Breast epithelium (tissue), 4 donors: ENCODE measurements around the gene ASL. TPM values are rescaled to one million over a fixed set of nuclear protein-coding genes. Genes with fewer than 3 reads are reported as not detected.
"Not testable (repeated sequence)": the region's sequence is repeated elsewhere in the genome, so short reads cannot be mapped to it uniquely, and the experiment has no call there.

Experiments
- DNase-seq, 2 donors: peaks; one replicate each; pipeline ENCODE4 v3.0.0-alpha.2; 2019; ENCODE audit warnings: low spot score in 2 of 2
- H3K27ac ChIP-seq, 2 donors: fragments of 200-600 bp; sonication (generic) in 1 of 2; one replicate each; pipeline ENCODE4 v1.5.1; 2016 to 2019; ENCODE audit warnings: mild to moderate bottlenecking in 1 of 2
- H3K27me3 ChIP-seq, 2 donors: fragments of 200-600 bp; sonication (generic) in 1 of 2; one replicate each; pipeline versions ENCODE4 v1.5.1 to v1.6.0; 2017 to 2019; ENCODE audit warnings: control low read depth in 1 of 2, mild to moderate bottlenecking in 1 of 2
- H3K36me3 ChIP-seq: fragments of 200-600 bp; one replicate; pipeline ENCODE4 v1.5.1; 2019
- H3K4me1 ChIP-seq, 2 donors: fragments of 200-600 bp; sonication (generic); one replicate each; pipeline ENCODE4 v1.5.1; 2016 to 2019; ENCODE audit warnings: control low read depth in 1 of 2
- H3K4me3 ChIP-seq, 3 donors: fragments of 200-600 bp; sonication (generic); 1 replicate in 2 of 3; 2 replicates in 1 of 3; pipeline ENCODE4 v1.5.1; 2016 to 2019; ENCODE audit warnings: mild to moderate bottlenecking in 3 of 3, moderate library complexity in 2 of 3
- H3K9me3 ChIP-seq, 2 donors: fragments of 200-600 bp; sonication (generic) in 1 of 2; one replicate each; pipeline ENCODE4 v1.5.1; 2016 to 2019; ENCODE audit warnings: control low read depth in 1 of 2
- POLR2A ChIP-seq: fragments of 450-650 bp; IDR thresholded peaks from one replicate; pipeline ENCODE4 v1.6.1; 2016; ENCODE audit warnings: antibody characterized with exemption, mild to moderate bottlenecking, moderate library complexity
- POLR2AphosphoS5 ChIP-seq, 3 donors: sonication (generic); formaldehyde crosslinking; IDR thresholded peaks; one replicate each; pipeline ENCODE4 v1.6.1; 2017; ENCODE audit warnings: antibody characterized with exemption in 3 of 3
- intact Hi-C: fragments of 100-400 bp; cut with DNase I; formaldehyde crosslinking; loops from one replicate; pipeline ENCODE4 v1.15.1; 2023; ENCODE audit warnings: low total_unique reads
- total RNA-seq, 3 donors: library from RNA; depleted of rRNA; stranded (reverse); fragments of >200 nt; gene quantifications; one replicate each; pipeline ENCODE4 v1.1.0, GENCODE V29; 2016
- TF ChIP-seq, protein P1 (sequence below), 3 donors: fragments of 450-650 bp; IDR thresholded peaks; one replicate each; pipeline ENCODE4 v1.5.1; 2016 to 2017; ENCODE audit warnings: antibody characterized with exemption in 3 of 3, mild to moderate bottlenecking in 3 of 3, moderate library complexity in 3 of 3

ASL gene
- total RNA-seq, 3 donors from 2014 or later, result 31.9 to 39.8 (median 33.1) TPM

DNA sequence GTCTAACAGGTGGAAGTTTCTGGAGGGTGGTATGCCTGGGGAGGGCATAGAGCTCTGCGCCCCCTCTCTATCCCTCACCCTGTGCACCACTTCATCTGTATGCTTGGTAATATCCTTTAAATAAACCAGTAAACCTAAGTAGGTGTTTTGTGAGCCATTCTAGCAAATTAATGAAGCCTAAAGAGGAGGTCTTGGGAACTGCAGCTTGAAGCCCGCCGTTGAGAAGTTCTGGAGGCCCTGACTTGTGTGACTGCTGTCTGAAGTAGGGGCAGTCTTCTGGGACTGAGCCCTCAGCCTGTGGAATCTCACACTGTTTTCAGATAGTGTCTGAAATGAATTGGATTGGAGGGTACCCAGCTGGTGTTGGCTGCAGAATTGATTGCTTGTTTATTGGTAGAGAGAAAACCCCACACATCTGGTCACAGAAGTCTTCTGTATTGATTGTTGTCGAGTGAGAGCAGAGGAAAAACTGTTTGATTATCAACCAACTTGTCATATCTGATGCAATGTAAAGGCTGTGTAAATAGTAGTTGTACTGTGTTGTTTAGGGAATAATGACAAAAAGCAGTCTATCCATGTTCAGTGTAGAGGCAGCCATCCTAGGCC lies 43.7 kb downstream of the ASL start:
- TF ChIP-seq POLR2A (no peak), POLR2AphosphoS5 (IDR thresholded peaks at IDR 0.05) (no peak)
- TF ChIP-seq, protein P1, sequence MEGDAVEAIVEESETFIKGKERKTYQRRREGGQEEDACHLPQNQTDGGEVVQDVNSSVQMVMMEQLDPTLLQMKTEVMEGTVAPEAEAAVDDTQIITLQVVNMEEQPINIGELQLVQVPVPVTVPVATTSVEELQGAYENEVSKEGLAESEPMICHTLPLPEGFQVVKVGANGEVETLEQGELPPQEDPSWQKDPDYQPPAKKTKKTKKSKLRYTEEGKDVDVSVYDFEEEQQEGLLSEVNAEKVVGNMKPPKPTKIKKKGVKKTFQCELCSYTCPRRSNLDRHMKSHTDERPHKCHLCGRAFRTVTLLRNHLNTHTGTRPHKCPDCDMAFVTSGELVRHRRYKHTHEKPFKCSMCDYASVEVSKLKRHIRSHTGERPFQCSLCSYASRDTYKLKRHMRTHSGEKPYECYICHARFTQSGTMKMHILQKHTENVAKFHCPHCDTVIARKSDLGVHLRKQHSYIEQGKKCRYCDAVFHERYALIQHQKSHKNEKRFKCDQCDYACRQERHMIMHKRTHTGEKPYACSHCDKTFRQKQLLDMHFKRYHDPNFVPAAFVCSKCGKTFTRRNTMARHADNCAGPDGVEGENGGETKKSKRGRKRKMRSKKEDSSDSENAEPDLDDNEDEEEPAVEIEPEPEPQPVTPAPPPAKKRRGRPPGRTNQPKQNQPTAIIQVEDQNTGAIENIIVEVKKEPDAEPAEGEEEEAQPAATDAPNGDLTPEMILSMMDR (IDR thresholded peaks at IDR 0.05), result no peak
- H3K27me3 ChIP-seq, result no peaks in the 10 kb centered on the region
- H3K4me3 ChIP-seq, result peak overlapping the region in 1 of 3 donors; percentile 2
- H3K4me1 ChIP-seq, result no peaks in the 10 kb centered on the region
- intact Hi-C loops, result no loop called here
- H3K9me3 ChIP-seq, result no peaks in the 10 kb centered on the region
- no peaks in the 10 kb centered on the region for H3K36me3 ChIP-seq
- no peak for DNase-seq
- peak overlapping the region; percentile 9 to 75 for H3K27ac ChIP-seq

DNA sequence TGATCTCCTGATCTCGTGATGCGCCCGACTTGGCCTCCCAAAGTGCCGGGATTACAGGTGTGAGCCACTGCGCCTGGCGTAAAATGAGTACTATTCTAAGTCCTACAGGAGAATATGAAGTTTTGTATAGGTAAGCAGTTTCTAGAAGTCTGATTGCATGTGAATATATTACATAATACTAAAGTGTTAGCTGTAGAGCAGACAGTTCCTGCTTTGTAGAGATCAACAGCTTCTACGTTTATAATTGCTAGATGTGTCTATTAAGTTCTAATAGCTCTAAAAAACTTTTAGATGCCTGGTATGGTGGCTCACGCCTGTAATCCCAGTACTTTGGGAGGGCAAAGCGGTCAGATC lies 47.5 kb downstream of the ASL start:
- Histone ChIP-seq H3K4me1 (no peaks in the 10 kb centered on the region), H3K27ac (no peak overlapping the region), H3K27me3 (no peaks in the 10 kb centered on the region), H3K4me3 (no peak overlapping the region), H3K9me3 (no peaks in the 10 kb centered on the region), H3K36me3 (no peaks in the 10 kb centered on the region)
- intact Hi-C loops, result no loop called here
- TF ChIP-seq POLR2AphosphoS5 (IDR thresholded peaks at IDR 0.05) (no peak), POLR2A (no peak)
- TF ChIP-seq, protein P1 (IDR thresholded peaks at IDR 0.05), result no peak
- no peak for DNase-seq

DNA sequence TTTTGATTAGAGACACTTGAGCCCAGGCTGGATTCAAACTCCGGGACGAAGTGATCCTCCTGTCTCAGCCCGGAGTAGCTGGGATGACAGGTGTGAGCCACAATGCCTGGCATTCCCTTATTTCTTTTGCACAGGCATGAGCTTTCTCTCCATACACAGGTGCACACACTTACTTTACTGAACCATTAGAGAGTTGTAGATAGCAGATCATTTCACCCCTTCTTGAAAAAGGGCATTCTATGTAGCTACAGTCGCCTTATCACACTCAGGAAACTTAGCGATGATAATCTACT lies 48.9 kb downstream of the ASL start:
- H3K36me3 ChIP-seq, H3K27ac ChIP-seq, H3K27me3 ChIP-seq, DNase-seq, H3K4me1 ChIP-seq, H3K9me3 ChIP-seq, H3K4me3 ChIP-seq, intact Hi-C loops: not testable (repeated sequence)

DNA sequence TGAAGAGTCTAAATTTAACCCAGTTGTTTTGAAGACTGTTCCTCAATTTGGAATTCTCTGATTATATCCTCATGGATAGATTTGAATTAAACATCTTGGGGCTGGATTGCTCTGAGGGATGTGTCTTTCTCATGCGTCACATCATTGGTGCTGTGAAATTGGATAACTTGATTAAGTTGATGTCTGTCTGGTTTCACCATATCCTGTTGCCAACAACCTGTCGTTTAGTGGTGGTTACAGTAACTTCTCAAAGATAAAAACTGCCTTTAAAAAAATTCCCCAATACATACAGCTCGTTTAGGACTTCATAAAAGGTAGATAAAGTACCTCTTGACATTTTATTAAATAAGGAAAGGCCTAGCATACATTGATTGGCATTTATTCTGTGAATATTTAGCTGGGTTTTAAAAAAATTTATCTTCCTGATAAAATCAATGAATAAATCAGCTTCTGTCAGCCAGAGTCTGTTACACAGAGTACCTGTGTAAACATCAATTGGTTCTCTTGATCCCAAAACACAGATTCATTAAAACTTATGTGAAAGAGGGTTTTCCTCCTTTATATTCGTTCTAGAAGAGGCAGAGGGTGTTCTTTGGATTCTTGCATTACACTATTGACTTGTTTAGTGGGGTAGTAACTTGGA lies 49.6 kb downstream of the ASL start:
- no peak for DNase-seq
- Histone ChIP-seq H3K9me3 (no peaks in the 10 kb centered on the region), H3K27ac (peak overlapping the region; percentile 0 to 46), H3K4me1 (no peaks in the 10 kb centered on the region), H3K36me3 (no peaks in the 10 kb centered on the region), H3K4me3 (peak overlapping the region in 1 of 3 donors; percentile 3), H3K27me3 (no peaks in the 10 kb centered on the region)
- intact Hi-C loops, result no loop called here
- TF ChIP-seq, protein P1 (IDR thresholded peaks at IDR 0.05), result no peak
- TF ChIP-seq POLR2A (no peak), POLR2AphosphoS5 (IDR thresholded peaks at IDR 0.05) (no peak)

DNA sequence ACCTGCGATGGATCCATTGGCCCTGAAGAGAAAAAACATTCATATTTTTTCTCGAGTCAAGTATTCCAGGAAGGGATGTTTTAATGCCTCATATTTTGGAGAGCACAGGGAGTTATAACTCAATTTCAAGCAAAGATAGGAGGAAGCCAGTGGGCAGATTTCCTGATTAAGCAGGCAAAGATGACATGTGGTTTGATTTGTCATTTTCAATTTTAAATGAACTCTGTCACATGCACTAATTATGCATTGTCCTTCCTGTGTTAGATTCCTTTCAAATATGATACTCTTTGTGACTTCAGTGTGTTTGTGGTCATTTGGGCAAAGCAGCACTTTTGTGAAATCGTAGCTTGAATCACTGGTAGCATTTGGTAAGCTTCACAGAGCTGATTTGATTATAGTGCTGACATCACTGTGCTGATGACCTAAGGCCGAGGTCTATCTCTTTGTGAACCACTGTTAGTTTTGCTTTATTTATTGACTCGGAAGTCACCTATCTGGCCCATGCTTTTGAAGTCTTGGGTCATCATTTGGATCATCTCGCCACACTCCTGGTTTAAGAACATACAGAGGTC lies 50.2 kb downstream of the ASL start:
- H3K4me1 ChIP-seq, DNase-seq, H3K4me3 ChIP-seq, intact Hi-C loops, H3K9me3 ChIP-seq, H3K27me3 ChIP-seq, H3K36me3 ChIP-seq: not testable (repeated sequence)
- H3K27ac ChIP-seq, result peak overlapping the region; percentile 0 to 46

DNA sequence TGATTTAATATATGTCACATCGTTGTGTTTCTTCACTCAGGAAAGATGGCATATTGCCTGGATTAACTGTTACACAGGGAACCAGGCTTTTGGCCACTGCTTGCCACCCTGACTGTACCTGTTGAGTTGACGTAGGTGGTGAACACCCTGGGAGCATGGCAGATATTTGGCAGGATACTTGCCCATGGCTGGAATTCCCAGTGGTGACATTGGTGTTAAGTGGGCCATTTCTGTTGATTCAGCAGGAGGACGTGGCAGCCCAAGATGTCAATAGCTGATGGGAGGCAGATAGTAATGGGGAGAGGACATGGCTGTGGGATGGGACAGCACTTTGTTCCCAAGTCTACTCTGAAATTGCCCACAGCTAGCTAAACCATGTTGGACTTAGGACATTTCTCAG lies 51.6 kb downstream of the ASL start:
- H3K27ac ChIP-seq, H3K36me3 ChIP-seq, H3K4me1 ChIP-seq, H3K9me3 ChIP-seq, H3K27me3 ChIP-seq, intact Hi-C loops, H3K4me3 ChIP-seq, DNase-seq: not testable (repeated sequence)
